Skeletal muscle satellite cell (primary cell): Measurements from ENCODE around the gene ANKUB1.

Source experiments
- H3K27me3 ChIP-seq: 2 replicates; pipeline ENCODE4 v1.7.0; 2013; ENCODE audit warnings: low read length; ENCODE audit not compliant: control insufficient read depth, insufficient read depth
- H3K36me3 ChIP-seq: 2 replicates; pipeline ENCODE4 v1.7.0; 2013; ENCODE audit warnings: mild to moderate bottlenecking, control low read depth, low read length; ENCODE audit not compliant: insufficient read depth
- H3K4me1 ChIP-seq: 2 replicates; pipeline ENCODE4 v1.7.0; 2013; ENCODE audit warnings: low read length; ENCODE audit not compliant: control insufficient read depth, insufficient read depth
- H3K4me2 ChIP-seq: 2 replicates; pipeline ENCODE4 v1.7.0; 2013; ENCODE audit warnings: mild to moderate bottlenecking, low read length
- H3K4me3 ChIP-seq: 2 replicates; pipeline ENCODE4 v1.7.0; 2013; ENCODE audit warnings: low read length
- H3K9ac ChIP-seq: 2 replicates; pipeline ENCODE4 v1.7.0; 2013; ENCODE audit warnings: mild to moderate bottlenecking, low read depth, low read length, moderate library complexity
- H3K9me3 ChIP-seq: replicated peaks from 2 replicates; pipeline ENCODE4 v1.7.0; 2013; ENCODE audit warnings: mild to moderate bottlenecking, control low read depth, low read length

Gene ANKUB1

DNA sequence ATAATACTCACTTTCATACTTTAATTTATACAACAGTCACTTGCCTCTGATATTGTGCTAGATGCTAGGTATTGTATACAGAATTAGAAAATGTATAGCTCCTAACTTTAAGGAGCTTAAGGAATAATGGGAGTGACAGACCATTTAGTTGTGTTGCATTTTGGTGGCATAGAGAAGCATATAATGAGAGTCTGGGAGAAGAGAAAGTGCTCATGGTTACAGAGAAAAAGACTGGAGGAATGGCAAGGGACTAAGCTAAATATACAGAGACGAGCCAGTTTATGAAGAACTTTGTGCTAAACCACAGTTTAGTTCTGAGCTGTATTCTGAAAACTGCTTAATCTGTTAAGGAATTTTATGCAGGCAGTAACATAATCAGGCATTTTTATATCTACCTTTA lies 27.1 kb upstream of the ANKUB1 start:
- no peak overlapping the region for H3K9ac ChIP-seq
- peaks cover 4% of the 10 kb centered on the region for H3K36me3 ChIP-seq

DNA sequence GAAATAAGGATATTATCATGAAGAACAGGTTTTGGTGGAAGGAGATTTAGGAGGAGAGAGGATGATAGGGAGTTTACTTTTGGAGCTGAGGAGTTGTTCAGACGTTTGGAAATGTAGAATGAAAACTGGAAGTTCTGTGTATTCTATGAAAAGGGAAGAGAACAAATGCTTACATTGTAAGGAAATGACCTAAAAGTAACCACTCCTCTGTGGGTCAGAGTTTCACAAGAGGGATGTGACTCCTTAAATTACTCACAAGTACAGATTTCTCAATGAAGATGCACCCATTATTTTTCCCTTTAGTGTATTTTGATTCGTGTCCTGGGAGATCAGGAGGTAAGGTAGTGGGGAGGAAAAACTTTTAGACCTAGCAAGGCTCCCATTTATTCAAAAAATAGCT lies 24.6 kb upstream of the ANKUB1 start:
- Histone ChIP-seq H3K4me2 (peak overlapping the region; percentile 54), H3K9ac (no peak overlapping the region), H3K36me3 (no peaks in the 10 kb centered on the region), H3K9me3 (no peaks in the 10 kb centered on the region), H3K4me3 (no peak overlapping the region), H3K27me3 (no peaks in the 10 kb centered on the region), H3K4me1 (peaks cover 33% of the 10 kb centered on the region)

More for the DNA sequence above, 27.1 kb upstream of the ANKUB1 start:
- Histone ChIP-seq H3K9me3 (no peaks in the 10 kb centered on the region), H3K27me3 (no peaks in the 10 kb centered on the region), H3K4me3 (no peak overlapping the region), H3K4me1 (peaks cover 26% of the 10 kb centered on the region), H3K4me2 (no peak overlapping the region)

- no peak overlapping the region for H3K9ac ChIP-seq
- no peaks in the 10 kb centered on the region for H3K27me3 ChIP-seq
- no peak overlapping the region for H3K4me2 ChIP-seq
- no peaks in the 10 kb centered on the region for H3K36me3 ChIP-seq
- no peaks in the 10 kb centered on the region for H3K9me3 ChIP-seq
- H3K4me3 ChIP-seq, result no peak overlapping the region
- peaks cover 33% of the 10 kb centered on the region for H3K4me1 ChIP-seq
Measured at GRCh38 chr3:149816311-149816710, 24.0 kb upstream of the ANKUB1 start.

GRCh38 chr3:149815728-149816127 lies 23.4 kb upstream of the ANKUB1 start:
- Histone ChIP-seq H3K9ac (no peak overlapping the region), H3K4me3 (no peak overlapping the region), H3K4me2 (no peak overlapping the region), H3K4me1 (peaks cover 33% of the 10 kb centered on the region), H3K36me3 (no peaks in the 10 kb centered on the region), H3K9me3 (no peaks in the 10 kb centered on the region), H3K27me3 (no peaks in the 10 kb centered on the region)

DNA sequence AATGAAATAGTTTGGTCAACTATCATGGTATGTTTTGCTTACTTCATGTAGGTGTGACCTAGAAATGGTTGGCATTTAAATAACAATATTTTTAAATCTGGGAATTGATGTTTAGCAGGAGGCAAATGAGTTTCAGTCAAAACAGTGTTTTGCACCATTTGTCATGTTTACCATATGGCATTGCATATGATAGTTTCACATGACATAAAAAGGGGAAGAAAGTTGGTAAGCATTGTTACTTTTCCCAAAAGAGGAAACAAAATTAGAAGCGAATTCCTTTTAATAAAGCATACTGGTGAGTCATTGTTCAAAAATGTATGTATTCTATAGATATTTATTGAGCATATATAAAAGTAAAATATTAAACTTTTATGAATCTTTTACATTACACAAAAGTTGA lies 23.0 kb upstream of the ANKUB1 start:
- H3K9ac ChIP-seq, result no peak overlapping the region
- H3K9me3 ChIP-seq, result no peaks in the 10 kb centered on the region
- peaks cover 33% of the 10 kb centered on the region for H3K4me1 ChIP-seq
- peak overlapping the region; percentile 15 for H3K4me3 ChIP-seq
- peak overlapping the region; percentile 92 for H3K4me2 ChIP-seq
- no peaks in the 10 kb centered on the region for H3K27me3 ChIP-seq
- H3K36me3 ChIP-seq, result no peaks in the 10 kb centered on the region

DNA sequence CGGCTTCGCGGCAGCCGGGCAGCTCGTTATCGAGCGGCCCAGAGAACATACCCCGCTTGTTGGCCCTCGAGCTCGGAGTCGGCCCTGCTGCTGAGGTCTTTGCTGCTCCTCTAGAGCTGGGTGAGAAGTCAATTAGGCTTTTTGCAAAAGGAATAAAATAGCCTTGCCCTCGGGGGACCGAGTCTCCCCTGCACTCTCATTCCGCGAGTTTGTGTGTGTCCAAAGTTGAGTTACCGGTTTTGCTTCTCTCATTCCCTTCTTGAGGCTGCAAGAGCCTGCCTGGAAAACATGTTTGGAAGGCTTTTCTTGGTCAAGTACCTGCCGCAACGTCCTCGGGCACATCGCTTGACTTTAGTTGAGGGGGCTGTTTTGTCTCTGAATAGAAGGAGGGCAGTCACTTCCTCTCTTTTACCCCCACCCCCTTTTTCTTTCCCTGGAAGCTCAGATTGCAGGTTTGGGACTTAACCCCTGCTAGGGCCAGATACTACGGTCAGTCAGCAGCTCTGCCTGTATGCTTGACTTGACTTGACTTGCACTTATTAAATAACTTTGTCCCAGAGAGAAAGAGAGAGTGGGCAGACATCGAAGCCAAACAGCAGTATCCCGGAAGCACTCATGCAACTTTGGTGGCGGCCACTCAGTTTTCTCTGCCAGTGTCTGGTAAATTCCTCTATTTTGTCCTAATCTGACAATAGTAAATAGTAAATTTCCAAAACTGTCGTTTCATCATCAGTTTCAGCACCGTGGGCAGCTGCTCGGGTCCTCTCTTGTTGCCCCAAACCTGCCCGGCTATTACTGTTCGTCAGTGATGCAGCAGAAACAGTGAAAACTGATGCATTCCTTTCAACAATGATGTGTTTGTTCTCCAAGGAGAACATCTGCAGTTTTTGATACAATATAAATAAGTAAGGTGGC lies 21.3 kb upstream of the ANKUB1 start:
- Histone ChIP-seq H3K36me3 (no peaks in the 10 kb centered on the region), H3K9me3 (no peaks in the 10 kb centered on the region), H3K27me3 (no peaks in the 10 kb centered on the region), H3K4me2 (peak overlapping the region; percentile 92), H3K9ac (peak overlapping the region; percentile 92), H3K4me3 (peak overlapping the region; percentile 80), H3K4me1 (peaks cover 33% of the 10 kb centered on the region)

DNA sequence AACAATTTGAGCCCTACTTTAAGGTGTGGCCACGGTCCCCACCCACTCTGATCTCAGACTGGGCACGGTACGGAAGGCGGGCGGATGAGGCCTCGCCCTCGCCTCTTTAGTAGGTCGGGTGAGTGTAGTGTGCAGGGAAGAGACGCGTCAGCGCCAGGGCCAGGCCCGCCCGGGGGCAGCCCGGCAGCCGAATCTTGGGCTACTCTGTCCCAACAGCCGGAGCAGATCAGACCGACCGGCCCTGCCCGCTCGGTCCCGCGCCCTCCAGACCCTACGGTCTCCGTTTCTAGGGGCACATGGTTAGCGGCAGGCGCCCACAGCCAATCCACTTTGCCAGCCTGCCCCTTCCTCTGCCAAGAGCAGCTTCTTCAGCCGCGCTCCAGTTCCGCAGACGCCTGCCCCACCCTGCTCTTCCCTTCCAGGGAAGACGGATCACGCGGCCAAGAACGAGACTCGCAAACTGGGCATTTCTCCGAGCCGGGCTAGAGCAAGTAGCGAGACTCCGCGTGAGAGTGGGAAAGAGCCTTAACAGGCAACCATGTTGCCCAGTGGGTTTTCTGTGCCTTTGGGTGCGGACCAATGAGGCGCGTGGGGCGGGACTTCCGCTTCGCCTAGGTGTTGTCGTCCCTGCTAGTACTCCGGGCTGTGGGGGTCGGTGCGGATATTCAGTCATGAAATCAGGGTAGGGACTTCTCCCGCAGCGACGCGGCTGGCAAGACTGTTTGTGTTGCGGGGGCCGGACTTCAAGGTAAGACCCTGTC lies 20.4 kb upstream of the ANKUB1 start, which contains the start of gene RNF13:
TSS of gene RNF13 (plus strand) at position 610 of the 761 bp plus-strand sequence. CDS start 32,812 bp downstream, outside the sequence.
- Histone ChIP-seq H3K4me2 (peak within 1 kb of the TSS; percentile 92), H3K9ac (peak within 1 kb of the TSS; percentile 92), H3K4me3 (peak within 1 kb of the TSS; percentile 80), H3K4me1 (peaks cover 33% of the 10 kb centered on the region), H3K27me3 (no peaks in the 10 kb centered on the region), H3K9me3 (no peaks in the 10 kb centered on the region), H3K36me3 (no peaks in the 10 kb centered on the region)

GRCh38 chr3:149812165-149812605 lies 19.8 kb upstream of the ANKUB1 start:
- Histone ChIP-seq H3K9me3 (no peaks in the 10 kb centered on the region), H3K9ac (peak overlapping the region; percentile 92), H3K27me3 (no peaks in the 10 kb centered on the region)

GRCh38 chr3:149810846-149811245 lies 18.5 kb upstream of the ANKUB1 start:
- H3K9ac ChIP-seq, result no peak overlapping the region
- H3K4me1 ChIP-seq, result peaks cover 20% of the 10 kb centered on the region
- no peaks in the 10 kb centered on the region for H3K9me3 ChIP-seq
- H3K4me3 ChIP-seq, result no peak overlapping the region
- no peaks in the 10 kb centered on the region for H3K27me3 ChIP-seq
- H3K36me3 ChIP-seq, result no peaks in the 10 kb centered on the region
- H3K4me2 ChIP-seq, result no peak overlapping the region

More at GRCh38 chr3:149812165-149812605, 19.8 kb upstream of the ANKUB1 start:
- Histone ChIP-seq H3K36me3 (no peaks in the 10 kb centered on the region), H3K4me1 (peaks cover 28% of the 10 kb centered on the region), H3K4me3 (peak overlapping the region; percentile 80), H3K4me2 (peak overlapping the region; percentile 92)

GRCh38 chr3:149809699-149810098 lies 17.3 kb upstream of the ANKUB1 start:
- no peaks in the 10 kb centered on the region for H3K9me3 ChIP-seq
- H3K4me3 ChIP-seq, result no peak overlapping the region
- no peaks in the 10 kb centered on the region for H3K27me3 ChIP-seq
- H3K9ac ChIP-seq, result no peak overlapping the region
- H3K4me2 ChIP-seq, result no peak overlapping the region
- peaks cover 13% of the 10 kb centered on the region for H3K4me1 ChIP-seq
- H3K36me3 ChIP-seq, result no peaks in the 10 kb centered on the region

DNA sequence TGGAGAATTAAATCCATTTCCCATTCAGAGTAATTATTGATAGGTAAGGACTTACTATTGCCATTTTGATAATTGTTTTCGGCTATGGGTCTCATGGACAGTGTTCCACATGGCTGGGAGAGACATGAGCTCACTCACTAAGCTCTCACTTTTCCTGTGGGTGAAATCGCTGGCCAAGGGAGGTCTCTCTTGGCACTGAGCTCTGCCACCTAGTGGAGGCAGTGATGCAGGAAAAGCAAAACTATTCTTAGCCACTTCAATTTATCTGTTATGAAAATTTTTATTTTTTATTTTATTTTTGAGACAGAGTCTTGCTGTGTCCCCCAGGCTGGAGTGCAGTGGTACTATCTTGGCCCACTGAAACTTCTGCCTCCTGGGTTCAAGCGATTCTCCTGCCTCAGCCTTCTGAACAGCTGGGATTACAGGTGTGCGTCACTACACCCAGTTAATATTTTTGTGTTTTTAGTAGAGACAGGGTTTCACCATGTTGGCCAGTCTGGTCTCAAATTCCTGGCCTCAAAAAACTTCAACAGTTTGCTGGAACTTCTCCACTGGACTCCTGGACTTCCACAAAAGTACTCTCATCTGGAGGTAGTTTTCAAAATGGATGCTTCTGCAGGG lies 16.0 kb upstream of the ANKUB1 start:
- H3K27me3 ChIP-seq, result no peaks in the 10 kb centered on the region
- H3K4me1 ChIP-seq, result peaks cover 9% of the 10 kb centered on the region
- H3K4me2 ChIP-seq, result no peak overlapping the region
- no peak overlapping the region for H3K9ac ChIP-seq
- no peaks in the 10 kb centered on the region for H3K36me3 ChIP-seq
- no peaks in the 10 kb centered on the region for H3K9me3 ChIP-seq
- H3K4me3 ChIP-seq, result no peak overlapping the region
